IMR-90 (cell line): ENCODE data around the gene PDGFD. TPM values are rescaled to one million over a fixed set of nuclear protein-coding genes. Genes with fewer than 3 reads are reported as not detected.

Source experiments
- ATAC-seq: fragments of 200-7000 bp; cut with Tn5 transposase; 2 replicates; pipeline ENCODE4 v1.9.1; 2020; ENCODE audit warnings: low read depth, mild to moderate bottlenecking, moderate library complexity
- BruUV-seq: library from RNA; stranded (reverse); fragments of 400-500 nt; replicated peaks from 2 replicates; lab custom pipeline; 2021; lab: Mats Ljungman, UMichigan
- CTCF ChIA-PET: fragments of 300-600 bp; formaldehyde crosslinking; extraction: SDS; loops from one replicate; lab custom pipeline; 2021; ENCODE audit warnings: antibody characterized with exemption; lab: Yijun Ruan, JAX
- POLR2A ChIA-PET: fragments of 300-600 bp; sonication (Branson Sonifier 250); formaldehyde crosslinking; loops from one replicate; lab custom pipeline; 2022; ENCODE audit warnings: antibody characterized with exemption; ENCODE audit not compliant: unreplicated experiment; lab: Charles Lee
- DNase-seq: peaks from one replicate; pipeline ENCODE4 v3.0.0; 2013
- H2AFZ ChIP-seq: replicated peaks from 2 replicates; pipeline ENCODE3; 2013; ENCODE audit warnings: low read length, mild to moderate bottlenecking; ENCODE audit not compliant: poor library complexity
- H2AK5ac ChIP-seq: 2 replicates; pipeline ENCODE4 v1.6.1; 2013; ENCODE audit warnings: low read depth, low read length, inconsistent platforms
- H2AK9ac ChIP-seq: replicated peaks from 2 replicates; pipeline ENCODE3; 2013; ENCODE audit warnings: mild to moderate bottlenecking, low read depth, low read length, moderate library complexity; ENCODE audit not compliant: poor library complexity
- H2BK120ac ChIP-seq: 2 replicates; pipeline ENCODE4 v1.6.1; 2013; ENCODE audit warnings: low read depth, low read length, inconsistent platforms
- H2BK15ac ChIP-seq: 3 replicates; pipeline ENCODE4 v1.6.1; 2013; ENCODE audit warnings: low read depth, low read length, inconsistent platforms
- H2BK20ac ChIP-seq: 2 replicates; pipeline ENCODE4 v1.6.1; 2013; ENCODE audit warnings: low read depth, mild to moderate bottlenecking, inconsistent platforms, low read length, moderate library complexity
- H2BK5ac ChIP-seq: 2 replicates; pipeline ENCODE4 v1.6.1; 2013; ENCODE audit warnings: mild to moderate bottlenecking, low read depth, low read length, inconsistent platforms; ENCODE audit not compliant: poor library complexity, severe bottlenecking
- H3K14ac ChIP-seq: replicated peaks from 2 replicates; pipeline ENCODE4 v1.6.1; 2013; ENCODE audit warnings: low read depth, low read length, inconsistent platforms
- H3K18ac ChIP-seq: 2 replicates; pipeline ENCODE4 v1.6.1; 2013; ENCODE audit warnings: low read depth, low read length, control low read depth
- H3K23ac ChIP-seq: 2 replicates; pipeline ENCODE4 v1.6.1; 2013; ENCODE audit warnings: low read depth, low read length, inconsistent platforms
- H3K27ac ChIP-seq: 2 replicates; pipeline ENCODE4 v1.5.1; 2013; ENCODE audit warnings: mild to moderate bottlenecking, control low read depth, low read length; ENCODE audit not compliant: insufficient read depth
- H3K27me3 ChIP-seq: 2 replicates; pipeline ENCODE4 v1.6.1; 2013; ENCODE audit warnings: low read length; ENCODE audit not compliant: control insufficient read depth, insufficient read depth
- H3K36me3 ChIP-seq: 2 replicates; pipeline ENCODE4 v1.6.1; 2013; ENCODE audit warnings: low read length, mixed read lengths; ENCODE audit not compliant: control insufficient read depth, insufficient read depth
- H3K4ac ChIP-seq: 2 replicates; pipeline ENCODE4 v1.6.1; 2013; ENCODE audit warnings: low read depth, low read length, inconsistent platforms
- H3K4me1 ChIP-seq: 2 replicates; pipeline ENCODE4 v1.6.1; 2013; ENCODE audit warnings: low read length, mixed read lengths; ENCODE audit not compliant: control insufficient read depth, insufficient read depth
- H3K4me2 ChIP-seq: 2 replicates; pipeline ENCODE4 v1.6.1; 2013; ENCODE audit warnings: low read depth, mild to moderate bottlenecking, control low read depth, low read length, moderate library complexity
- H3K4me3 ChIP-seq: 2 replicates; pipeline ENCODE4 v1.5.1; 2013; ENCODE audit warnings: low read depth, mild to moderate bottlenecking, control low read depth, low read length, moderate library complexity; ENCODE audit not compliant: insufficient read depth
- H3K56ac ChIP-seq: 2 replicates; pipeline ENCODE4 v1.6.1; 2013; ENCODE audit warnings: low read length, inconsistent platforms; ENCODE audit not compliant: insufficient read depth; ENCODE audit errors: extremely low read depth
- H3K79me1 ChIP-seq, 2 experiments: 2 replicates each; pipeline ENCODE4 v1.6.1; 2013; ENCODE audit warnings: low read length in 2 of 2, inconsistent platforms in 1 of 2, low read depth in 1 of 2
- H3K9ac ChIP-seq: 2 replicates; pipeline ENCODE4 v1.6.1; 2013; ENCODE audit warnings: low read depth, low read length, control low read depth
- H3K9me1 ChIP-seq: 2 replicates; pipeline ENCODE4 v1.6.1; 2013; ENCODE audit warnings: low read length, inconsistent platforms; ENCODE audit not compliant: insufficient read depth
- H3K9me3 ChIP-seq: 2 replicates; pipeline ENCODE4 v1.6.1; 2013; ENCODE audit warnings: low read length; ENCODE audit not compliant: control insufficient read depth, insufficient read depth
- H4K20me1 ChIP-seq: 2 replicates; pipeline ENCODE4 v1.6.1; 2013; ENCODE audit warnings: low read length, inconsistent platforms; ENCODE audit not compliant: insufficient read depth
- H4K5ac ChIP-seq: 2 replicates; pipeline ENCODE4 v1.6.1; 2013; ENCODE audit warnings: mild to moderate bottlenecking, low read depth, low read length, control low read depth
- H4K8ac ChIP-seq, 2 experiments: 2 replicates each; pipeline ENCODE4 v1.6.1; 2013; ENCODE audit warnings: low read depth in 2 of 2, low read length in 2 of 2, control low read depth in 1 of 2, inconsistent platforms in 1 of 2
- H4K91ac ChIP-seq: 2 replicates; pipeline ENCODE4 v1.6.1; 2013; ENCODE audit warnings: low read depth, low read length, inconsistent platforms; ENCODE audit not compliant: insufficient read depth
- FOS ChIP-seq: fragments of 150-350 bp; IDR thresholded peaks from 2 replicates; pipeline ENCODE4 v1.6.1; 2016; ENCODE audit warnings: low read depth, low read length
- MAZ ChIP-seq: IDR thresholded peaks from 2 replicates; pipeline ENCODE4 v1.6.1; 2012; ENCODE audit warnings: low read depth, mild to moderate bottlenecking, low read length, improper control_type of control experiment, moderate library complexity, borderline replicate concordance
- NFE2L2 ChIP-seq: fragments of 150-350 bp; IDR thresholded peaks from 2 replicates; pipeline ENCODE4 v1.6.1; 2016; ENCODE audit warnings: low read depth, mild to moderate bottlenecking, low read length
- POLR2A ChIP-seq: IDR thresholded peaks from 2 replicates; pipeline ENCODE4 v1.6.1; 2012; ENCODE audit warnings: mild to moderate bottlenecking, low read depth, low read length
- RFX5 ChIP-seq: IDR thresholded peaks from 2 replicates; pipeline ENCODE4 v1.8.0; 2012; ENCODE audit warnings: low read depth, mild to moderate bottlenecking, low read length, moderate library complexity
- SMC3 ChIP-seq: fragments of 150-350 bp; IDR thresholded peaks from 2 replicates; pipeline ENCODE4 v1.6.1; 2016; ENCODE audit warnings: low read depth, mild to moderate bottlenecking, antibody characterized with exemption, low read length, moderate library complexity
- USF2 ChIP-seq: fragments of 150-350 bp; IDR thresholded peaks from 2 replicates; pipeline ENCODE4 v1.6.1; 2017; ENCODE audit warnings: mild to moderate bottlenecking, antibody characterized with exemption, low read length, low read depth
- WGBS, 2 experiments: methylation state at CpG; one replicate each; pipeline versions ENCODE4 v1.1.5 to v1.1.7; 2013; ENCODE audit warnings: missing lambda C conversion rate in 2 of 2; ENCODE audit not compliant: insufficient read length in 1 of 2; ENCODE audit errors: extremely low coverage in 2 of 2; 5-methylcytosine and 5-hydroxymethylcytosine counted together
- dilution Hi-C: fragments of 300-500 bp; cut with HindIII; formaldehyde crosslinking; loops from one replicate; pipeline ENCODE4 v1.14.3; 2018; ENCODE audit warnings: low sequenced_read_pairs; ENCODE audit not compliant: unreplicated experiment
- in situ Hi-C: fragments of 300-500 bp; cut with MboI; formaldehyde crosslinking; loops from 3 replicates; pipeline ENCODE4 v1.14.3; 2019; ENCODE audit warnings: low sequenced_read_pairs, inconsistent platforms, mixed read lengths
- intact Hi-C: fragments of 100-400 bp; cut with micrococcal nuclease; formaldehyde crosslinking; loops from 2 replicates; pipeline ENCODE4 v1.10.0; 2022
- polyA plus RNA-seq, 3 experiments: library from polyadenylated mRNA; depleted of rRNA; stranded (reverse); fragments of >200 nt; gene quantifications; 2 replicates each; pipeline ENCODE4 v1.2.3, GENCODE V29; 2012; ENCODE audit warnings: low replicate concordance in 1 of 3
- total RNA-seq: library from RNA; depleted of rRNA; stranded (reverse); fragments of >200 nt; gene quantifications from 2 replicates; pipeline ENCODE4 v1.2.3, GENCODE V29; 2012

Gene PDGFD
- total and polyA plus RNA-seq, 2 of the 4 experiments (the other 2 are of a cell fraction), result 2.1 to 3.0 TPM

GRCh38 chr11:103901656-103902055 is 262.3 kb downstream of the PDGFD start:
- dilution Hi-C loops, result no loop called here
- in situ Hi-C loops, result no loop called here
- WGBS, 2 experiments, result no CpG with 5 or more reads among the region's 1 CpG

More at GRCh38 chr11:103901656-103902055, 262.3 kb downstream of the PDGFD start:
- no peak overlapping the region; the same call in 1 of the 2 replicates for H2BK120ac ChIP-seq
- peak overlapping the region; percentile 29; the same call in 1 of the 2 replicates for H2AK5ac ChIP-seq
- H3K14ac ChIP-seq, result peak overlapping the region; percentile 12; the same call in 1 of the 2 replicates
- H3K23ac ChIP-seq, result no peak overlapping the region
- peaks cover 5% of the 10 kb centered on the region for H3K4me1 ChIP-seq
- H3K9ac ChIP-seq, result no peak overlapping the region
- H3K56ac ChIP-seq, result no peak overlapping the region
- no peak overlapping the region for H2AK9ac ChIP-seq
- H2BK20ac ChIP-seq, result peak overlapping the region; percentile 6; the same call in 1 of the 2 replicates
- H3K4me2 ChIP-seq, result no peak overlapping the region
- CTCF ChIA-PET, result no interaction called here
- TF ChIP-seq NFE2L2, result no peak
- no peak for TF ChIP-seq FOS
- TF ChIP-seq POLR2A, result no peak
- TF ChIP-seq SMC3, result no peak
- TF ChIP-seq USF2, result no peak
- no peak for TF ChIP-seq MAZ
- TF ChIP-seq RFX5, result no peak
- no peak overlapping the region for H2BK15ac ChIP-seq
- no peak overlapping the region for H2AFZ ChIP-seq
- H4K5ac ChIP-seq, result no peak overlapping the region
- no peaks in the 10 kb centered on the region for H3K9me3 ChIP-seq
- POLR2A ChIA-PET, result no interaction called here
- no peak for ATAC-seq
- H3K27ac ChIP-seq, result no peak overlapping the region
- intact Hi-C loops, result no loop called here
- no peaks in the 10 kb centered on the region for H3K79me1 ChIP-seq
- H2BK5ac ChIP-seq, result no peak overlapping the region
- H4K91ac ChIP-seq, result no peak overlapping the region
- no peak overlapping the region for H3K4ac ChIP-seq
- DNase-seq, result peak; percentile 62
- peak overlapping the region in 1 of 2 experiments; percentile 56; a peak in 1 of 4 replicates for H4K8ac ChIP-seq
- no peaks in the 10 kb centered on the region for H3K36me3 ChIP-seq
- H4K20me1 ChIP-seq, result no peaks in the 10 kb centered on the region
- no peak overlapping the region for H3K18ac ChIP-seq
- peaks cover 6% of the 10 kb centered on the region for H3K9me1 ChIP-seq
- no TSS peak for BruUV-seq
- no peaks in the 10 kb centered on the region for H3K27me3 ChIP-seq
- no peak overlapping the region for H3K4me3 ChIP-seq
